ENCODE measurements around the gene METTL24.
A peak's percentile ranks its signal among the peaks of the same experiment; 100 is the strongest.

Gene METTL24

DNA sequence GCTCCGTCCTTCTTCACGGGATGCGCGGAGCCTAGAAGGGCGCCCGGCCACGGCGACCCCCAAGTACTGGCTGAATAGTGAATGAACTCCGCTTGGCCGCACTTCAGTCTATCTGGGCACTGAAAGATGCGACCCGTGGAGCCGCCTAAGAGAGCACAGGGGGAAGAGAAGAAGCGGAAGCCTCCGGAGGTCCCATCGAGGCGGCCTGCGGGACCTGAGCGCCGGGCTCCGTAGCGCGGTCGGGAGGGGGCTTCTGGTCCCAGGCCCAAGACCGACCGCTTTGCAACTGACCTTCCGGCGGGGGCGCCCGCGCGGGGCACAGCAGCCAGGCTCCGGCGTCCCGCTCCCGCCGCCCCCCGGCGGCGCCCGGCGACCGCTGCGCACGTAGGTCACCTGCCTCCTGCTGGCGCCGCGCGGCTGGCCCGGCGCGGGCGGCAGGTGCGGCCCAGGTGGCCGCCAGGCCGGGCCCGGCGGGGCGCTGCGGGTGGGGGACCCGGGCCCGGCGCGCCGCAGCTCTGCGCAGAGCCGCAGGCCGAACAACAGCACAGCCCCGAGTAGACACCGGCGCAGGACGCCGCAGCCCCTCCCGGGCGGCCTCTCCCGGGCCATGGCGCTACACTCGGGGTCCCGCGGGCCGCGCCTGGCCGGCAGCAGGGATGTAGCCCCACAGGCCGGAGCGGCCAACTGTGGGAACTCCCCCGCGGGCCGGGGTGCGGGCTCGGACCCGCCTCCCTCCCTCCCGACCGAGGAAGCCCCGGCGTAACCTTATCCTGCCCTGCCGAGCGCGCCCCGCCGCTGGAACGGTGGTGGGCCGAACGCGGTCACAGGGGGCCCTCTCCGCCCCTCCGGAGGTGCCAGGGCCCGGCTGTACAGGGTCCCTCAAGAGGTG is at the start of gene METTL24:
Gene METTL24 (minus strand): TSS at position 686 of the 889 bp plus-strand sequence. CDS start 77 bp downstream, at position 609.
- DNase-seq = peak; percentile 70

DNA sequence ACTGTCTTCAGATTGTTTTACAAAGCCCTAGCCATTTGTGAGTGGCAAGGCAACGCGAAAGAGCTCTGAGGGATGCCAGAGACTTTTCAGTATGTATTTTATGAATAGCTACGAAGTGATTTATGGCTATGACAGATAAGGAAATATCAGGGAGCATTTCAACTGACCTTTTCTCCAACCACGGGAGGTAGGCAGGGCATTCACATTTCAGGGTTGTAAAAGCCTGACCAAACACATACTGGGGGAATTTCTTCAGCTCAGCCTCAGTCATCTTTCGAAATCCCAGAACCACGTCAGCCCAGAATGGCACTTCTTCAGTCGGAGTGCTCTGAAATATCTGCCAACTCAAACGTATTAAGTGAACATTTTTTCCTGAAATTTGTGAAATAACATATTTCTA is 46.5 kb upstream of the METTL24 start:
- no peak for DNase-seq

DNA sequence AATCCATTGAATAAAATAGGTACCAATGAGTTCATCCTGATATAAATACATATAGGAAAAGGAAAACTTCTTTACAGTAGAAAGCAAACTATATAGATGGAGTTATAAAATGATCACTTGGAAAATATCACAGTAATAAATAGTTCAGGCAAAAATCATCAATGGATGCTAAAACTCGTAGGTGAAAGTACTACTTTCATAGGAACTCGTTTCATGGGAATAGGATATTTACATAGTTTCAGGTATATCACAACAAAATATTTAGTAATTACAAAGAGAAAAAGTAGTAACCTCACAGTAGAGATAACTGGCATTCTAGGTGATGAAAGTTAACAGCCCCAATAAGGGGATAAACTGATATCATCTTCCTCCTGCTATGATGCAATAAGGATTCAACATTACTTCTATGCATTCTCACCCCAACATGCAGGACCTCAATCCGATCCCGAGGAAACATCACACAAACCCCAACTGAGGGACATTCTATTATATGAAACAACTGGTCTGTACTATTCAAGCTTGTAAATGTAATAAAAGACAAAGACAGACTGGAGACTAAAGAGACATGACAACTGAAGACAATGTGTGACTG is 43.5 kb upstream of the METTL24 start:
- no peak for DNase-seq

- peak; percentile 27 for DNase-seq
These were observed 42.1 kb upstream of the METTL24 start for GRCh38 chr6:110400208-110400607.

- peak; percentile 77 for DNase-seq
These were observed 41.3 kb upstream of the METTL24 start for GRCh38 chr6:110399219-110400071.

GRCh38 chr6:110398778-110399177 is 40.6 kb upstream of the METTL24 start:
- DNase-seq = peak; percentile 24

DNA sequence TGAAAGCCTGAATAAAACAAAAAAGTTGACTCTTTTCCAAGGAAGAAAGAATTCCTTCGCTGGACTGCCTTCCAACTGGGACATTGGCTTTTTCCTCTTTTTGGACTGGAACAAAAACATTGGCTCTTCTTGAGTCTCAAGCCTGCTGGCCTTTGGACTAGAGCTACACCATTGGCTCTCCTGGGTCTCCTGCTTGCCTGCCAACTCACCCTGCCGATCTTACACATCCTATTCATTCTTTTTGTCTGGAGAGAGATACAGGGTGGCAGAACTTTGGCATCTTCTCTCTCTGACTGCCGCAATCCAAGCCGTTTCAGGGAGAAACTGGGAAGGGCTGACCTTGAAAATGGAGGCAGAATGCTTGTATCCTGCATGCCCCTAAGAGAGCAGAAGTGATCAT is 37.1 kb upstream of the METTL24 start:
- DNase-seq = no peak

GRCh38 chr6:110394409-110394808 is 36.3 kb upstream of the METTL24 start:
- DNase-seq = no peak

GRCh38 chr6:110392727-110393126 is 34.6 kb upstream of the METTL24 start:
- DNase-seq = no peak

GRCh38 chr6:110390404-110390803 is 32.3 kb upstream of the METTL24 start:
- no peak for DNase-seq

GRCh38 chr6:110389689-110390382 is 31.7 kb upstream of the METTL24 start:
- DNase-seq = no peak

DNA sequence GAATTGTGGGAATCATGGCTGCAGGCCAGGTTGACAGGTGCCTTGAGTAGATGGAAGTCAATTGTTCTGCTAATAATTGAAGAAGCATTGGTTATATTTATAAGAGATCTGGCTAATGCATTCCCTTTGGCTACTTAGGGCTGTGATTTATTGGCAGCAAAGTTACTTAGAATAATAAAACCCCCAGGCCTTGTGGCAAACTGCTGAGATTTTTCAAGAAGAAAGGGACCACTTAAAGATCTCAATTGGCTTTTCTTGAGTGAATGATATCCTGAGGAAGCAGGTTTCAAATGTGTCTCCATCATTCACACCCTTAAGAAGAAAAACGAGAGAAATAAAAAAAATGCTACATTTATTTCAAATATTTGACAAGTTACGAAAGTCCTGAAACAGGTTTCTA is 29.8 kb upstream of the METTL24 start:
- DNase-seq = no peak

DNA sequence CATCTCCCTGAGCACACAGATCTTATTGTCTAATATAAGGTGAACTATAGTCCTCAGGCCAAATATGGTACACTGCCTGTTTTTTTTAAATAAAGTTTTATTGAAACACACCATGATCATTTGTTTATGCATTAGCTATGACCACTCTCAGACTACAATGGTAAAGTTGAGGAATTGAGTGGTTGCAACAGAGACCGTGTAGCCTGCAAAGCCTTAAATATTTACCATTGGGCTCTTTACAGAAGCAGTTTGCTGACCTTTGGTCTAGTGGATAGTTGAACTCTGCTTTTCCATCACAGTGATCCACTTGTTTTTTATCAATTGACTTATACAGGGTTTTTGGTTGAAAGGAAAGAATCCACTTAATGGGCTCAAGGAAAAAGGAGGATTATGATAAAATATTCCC is 27.3 kb upstream of the METTL24 start:
- no peak for DNase-seq

GRCh38 chr6:110378552-110378951 is 20.4 kb upstream of the METTL24 start:
- DNase-seq = no peak

DNA sequence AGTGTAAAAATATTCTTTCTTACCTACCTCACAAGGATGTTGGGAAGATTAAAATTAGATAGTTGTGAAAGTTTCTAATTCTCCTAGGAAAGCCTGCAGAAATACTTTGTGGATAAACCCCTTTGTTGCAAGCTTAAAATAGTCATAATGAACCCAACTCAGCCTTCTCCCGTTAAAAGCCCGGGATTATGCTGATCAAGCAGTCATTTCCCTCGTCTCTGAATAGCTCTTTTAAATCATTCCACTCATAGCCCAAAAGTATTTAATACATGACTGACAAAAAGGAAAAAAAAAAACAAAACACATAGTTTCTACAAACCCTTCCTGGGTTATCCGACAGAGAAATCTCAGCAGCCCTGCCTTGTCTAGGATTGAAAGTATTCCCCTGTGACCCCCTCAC is 10.9 kb upstream of the METTL24 start:
- no peak for DNase-seq

GRCh38 chr6:110368284-110368683 is 10.1 kb upstream of the METTL24 start:
- DNase-seq = no peak

GRCh38 chr6:110367825-110368224 is 9.7 kb upstream of the METTL24 start:
- no peak for DNase-seq

- DNase-seq = no peak
These were observed 8.8 kb upstream of the METTL24 start for GRCh38 chr6:110366975-110367374.

DNA sequence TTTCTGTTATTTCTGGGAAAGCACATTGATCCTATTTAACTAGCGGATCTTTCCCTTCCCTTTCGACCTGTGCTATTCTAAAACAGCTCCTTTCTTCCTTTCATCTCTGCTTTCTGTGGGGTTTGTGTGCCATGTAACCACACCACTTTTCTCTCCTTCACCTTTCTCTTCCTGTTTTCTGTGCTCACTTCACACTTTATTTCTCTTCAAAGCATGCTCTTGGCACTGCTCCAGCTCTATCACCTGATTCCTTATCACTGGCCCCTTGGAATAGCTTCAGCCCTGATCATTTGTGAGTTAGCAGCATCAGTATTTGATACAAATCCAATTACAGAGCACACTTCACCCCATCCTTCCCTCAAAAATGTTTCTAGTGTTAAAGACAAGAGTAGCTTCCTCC is 8.1 kb upstream of the METTL24 start:
- no peak for DNase-seq

DNA sequence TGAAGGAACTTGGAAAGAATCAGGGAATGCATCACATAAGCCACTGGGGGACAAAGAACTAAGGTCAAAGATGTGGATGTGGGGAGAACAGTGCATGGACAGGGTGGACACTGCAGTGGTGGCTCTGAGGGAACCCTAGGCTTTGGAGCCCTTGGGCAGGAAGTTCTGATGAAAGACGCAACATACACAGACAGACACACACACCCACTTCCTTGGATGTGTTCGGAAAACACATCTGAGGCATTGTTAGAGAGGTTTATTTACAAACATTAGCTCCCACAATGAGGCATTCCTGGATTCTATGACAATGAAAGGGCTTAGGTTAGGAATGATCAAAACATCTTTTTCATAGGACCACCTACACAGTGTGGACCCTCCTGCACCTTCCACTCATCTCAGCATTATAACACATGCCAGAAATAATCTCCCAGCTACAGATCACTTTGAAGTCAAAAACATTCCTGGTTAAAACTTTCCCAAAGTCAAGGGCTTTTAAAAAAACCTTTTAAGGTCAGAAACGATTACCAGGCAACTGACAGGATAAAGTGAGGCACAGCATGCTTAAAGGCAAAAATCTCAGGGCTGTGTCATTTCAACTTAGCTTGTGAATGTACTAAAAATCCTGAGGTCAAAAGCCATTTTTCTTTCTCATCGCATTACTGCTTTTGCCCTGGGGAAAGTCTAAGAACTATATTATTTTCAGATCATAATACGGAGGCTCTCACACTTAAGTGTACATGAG is 6.4 kb upstream of the METTL24 start:
- no peak for DNase-seq

DNA sequence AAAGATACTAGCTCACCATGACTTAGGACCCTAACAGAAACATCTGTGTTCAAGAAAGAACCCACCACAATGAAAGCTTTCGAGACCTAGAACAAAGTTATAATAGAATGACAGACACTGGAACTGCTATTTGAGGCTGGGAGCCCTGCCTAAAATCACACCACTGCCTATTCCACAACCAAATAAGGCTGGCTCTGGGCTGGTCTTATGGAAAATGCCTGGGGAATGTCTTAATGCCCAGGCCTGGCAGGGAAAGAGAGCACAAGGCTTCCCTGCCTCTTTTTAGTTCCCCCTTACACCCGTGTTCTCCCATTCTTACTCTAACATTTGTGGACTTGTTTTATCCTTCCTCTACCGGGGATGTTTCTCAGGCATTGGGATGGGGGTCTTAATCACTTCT is 5.6 kb upstream of the METTL24 start:
- no peak for DNase-seq

GRCh38 chr6:110360676-110361075 is 2.5 kb upstream of the METTL24 start:
- DNase-seq = no peak
